K562 (cell line): ENCODE results near the gene ZBTB49. TPM values are rescaled to one million over a fixed set of nuclear protein-coding genes. Genes with fewer than 3 reads are reported as not detected.
A peak's percentile ranks its signal among the peaks of the same experiment; 100 is the strongest.

Source experiments
- CAMTA2 ChIP-seq: fragments of 250-450 bp; sonication (Bioruptor Pico); conservative IDR thresholded peaks from 2 replicates; pipeline ENCODE4 v1.5.1; 2022
- CREB5 ChIP-seq: fragments of 250-450 bp; sonication (Bioruptor Pico); IDR thresholded peaks from 2 replicates; pipeline ENCODE4 v1.5.0; 2020; ENCODE audit warnings: mild to moderate bottlenecking
- DNMT1 ChIP-seq: fragments of 450-650 bp; IDR thresholded peaks from 2 replicates; pipeline ENCODE4 v1.6.1; 2016; ENCODE audit warnings: antibody characterized with exemption, mild to moderate bottlenecking
- ETS2 ChIP-seq: IDR thresholded peaks from 2 replicates; pipeline ENCODE4 v1.6.1; 2016; ENCODE audit warnings: borderline replicate concordance, missing genetic modification characterization, mild to moderate bottlenecking, moderate library complexity, missing compliant biosample characterization; ENCODE audit not compliant: poor library complexity, severe bottlenecking
- HDAC8 ChIP-seq: fragments of 450-650 bp; IDR thresholded peaks from 2 replicates; pipeline ENCODE4 v1.6.1; 2016; ENCODE audit warnings: mild to moderate bottlenecking, missing genetic modification characterization, moderate library complexity, missing compliant biosample characterization
- MAFF ChIP-seq: IDR thresholded peaks from 2 replicates; pipeline ENCODE4 v1.6.1; 2012; ENCODE audit warnings: low read length, improper control_type of control experiment
- MAFG ChIP-seq: fragments of 450-650 bp; conservative IDR thresholded peaks from 2 replicates; pipeline ENCODE4 v1.6.1; 2016; ENCODE audit warnings: missing genetic modification characterization, missing compliant biosample characterization
- NCOA1 ChIP-seq: fragments of 450-650 bp; IDR thresholded peaks from 2 replicates; pipeline ENCODE4 v1.6.1; 2016; ENCODE audit warnings: low read depth
- NFXL1 ChIP-seq: fragments of 450-650 bp; formaldehyde crosslinking; IDR thresholded peaks from 2 replicates; pipeline ENCODE4 v1.4.0; 2021; ENCODE audit warnings: mild to moderate bottlenecking
- NR3C1 ChIP-seq: sonication (generic); formaldehyde crosslinking; IDR thresholded peaks from 2 replicates; pipeline ENCODE4 v1.8.1; 2022; ENCODE audit warnings: missing genetic modification reagents
- NRF1 ChIP-seq, 2 experiments: fragments of 450-650 bp; IDR thresholded peaks in 1 of 2; conservative IDR thresholded peaks in 1 of 2; 2 replicates each; pipeline ENCODE4 v1.6.1; 2014; ENCODE audit warnings: mild to moderate bottlenecking in 2 of 2
- PHF21A ChIP-seq: fragments of 450-650 bp; IDR thresholded peaks from 2 replicates; pipeline ENCODE4 v1.6.1; 2017; ENCODE audit warnings: low read depth, borderline replicate concordance
- POLR2G ChIP-seq: fragments of 200-400 bp; formaldehyde crosslinking; IDR thresholded peaks from 2 replicates; pipeline ENCODE4 v1.6.1; 2017; ENCODE audit warnings: low read depth, mild to moderate bottlenecking, antibody characterized with exemption, low read length, moderate library complexity
- RB1 ChIP-seq: fragments of 450-650 bp; IDR thresholded peaks from 2 replicates; pipeline ENCODE4 v1.6.1; 2017; ENCODE audit warnings: low read depth, mild to moderate bottlenecking
- RFX1 ChIP-seq: fragments of 450-650 bp; IDR thresholded peaks from 2 replicates; pipeline ENCODE4 v1.6.1; 2016; ENCODE audit warnings: mild to moderate bottlenecking, moderate library complexity
- SMARCA5 ChIP-seq: fragments of 450-650 bp; IDR thresholded peaks from 2 replicates; pipeline ENCODE4 v1.6.1; 2016
- SP1 ChIP-seq: sonication (generic); formaldehyde crosslinking; IDR thresholded peaks from 2 replicates; pipeline ENCODE4 v1.8.1; 2022; ENCODE audit warnings: mild to moderate bottlenecking, missing genetic modification reagents
- TRIM25 ChIP-seq: fragments of 450-650 bp; IDR thresholded peaks from 2 replicates; pipeline ENCODE4 v1.7.0; 2016; ENCODE audit warnings: borderline replicate concordance
- ZNF408 ChIP-seq: fragments of 250-450 bp; sonication (Bioruptor Pico); IDR thresholded peaks from 2 replicates; pipeline ENCODE4 v1.4.0; 2020; ENCODE audit warnings: low read depth, mild to moderate bottlenecking, moderate library complexity
- ZNF668 ChIP-seq: fragments of 250-450 bp; sonication (Bioruptor Pico); IDR thresholded peaks from 2 replicates; pipeline ENCODE4 v1.8.0; 2022; ENCODE audit warnings: mild to moderate bottlenecking, inconsistent platforms
- ZNF77 ChIP-seq: fragments of 250-450 bp; sonication (Bioruptor Pico); IDR thresholded peaks from 2 replicates; pipeline ENCODE4 v1.5.0; 2020
- ZNF780A ChIP-seq: fragments of 250-450 bp; sonication (Bioruptor Pico); IDR thresholded peaks from 2 replicates; pipeline ENCODE4 v1.5.0; 2021; ENCODE audit warnings: mild to moderate bottlenecking
- polyA plus RNA-seq, 8 experiments: library from polyadenylated mRNA; depleted of rRNA in 4 of 8; stranded (reverse) in 5 of 8; unstranded in 3 of 8; fragments of >200 nt; fragmentation: Nextera tagmentation in 2 of 8; fragmentation: Illumina TruSeq in 1 of 8; extraction: Ambion mirVana in 2 of 8; extraction: Trizol in 1 of 8; gene quantifications; 2 replicates each; pipeline versions ENCODE4 v1.2.1 to v1.2.3, GENCODE V29; 2011 to 2014; ENCODE audit warnings: inconsistent platforms in 1 of 8, missing spikeins in 1 of 8
- total RNA-seq, 7 experiments: library from RNA; depleted of rRNA in 6 of 7; stranded (reverse); fragments of >200 nt in 6 of 7; fragmentation: Illumina TruSeq in 2 of 7; extraction: Trizol in 2 of 7; gene quantifications; 2 replicates each; pipeline versions ENCODE4 v1.2.1 to v1.2.3, GENCODE V29; 2011 to 2021; ENCODE audit warnings: low replicate concordance in 1 of 7
- TF ChIP-seq, protein P1 (sequence below): fragments of 450-650 bp; IDR thresholded peaks from 2 replicates; pipeline ENCODE4 v1.7.1; 2018; ENCODE audit warnings: mild to moderate bottlenecking, low read depth; ENCODE audit not compliant: partially characterized antibody
- TF ChIP-seq, protein P2 (sequence below): fragments of 450-650 bp; formaldehyde crosslinking; IDR thresholded peaks from 2 replicates; pipeline ENCODE4 v1.4.0; 2022; ENCODE audit warnings: mild to moderate bottlenecking, moderate library complexity

ZBTB49 gene
- total and polyA plus RNA-seq, 9 of the 15 experiments (the other 6 are each of a cell fraction or from before 2014, with no cell fraction given): 0.49 to 8.0 (median 4.2) TPM

GRCh38 chr4:4248029-4248884 lies 41.8 kb upstream of the ZBTB49 start, which contains the start of gene TMEM128 (continued):
- TF ChIP-seq ETS2: no peak
- TF ChIP-seq RFX1: no peak
- TF ChIP-seq ZNF668: no peak
- TF ChIP-seq HDAC8 (tag): no peak
- peak; percentile 26 to 37 for TF ChIP-seq NRF1 (conservative IDR thresholded peaks at IDR 0.05 in 1 of 2, IDR thresholded peaks at IDR 0.05 in 1 of 2)
- TF ChIP-seq CREB5: no peak
- peak; percentile 96 for TF ChIP-seq NCOA1
- no peak; the same call in 1 of the 2 replicates for TF ChIP-seq NR3C1 (CRISPR knock-in tag)
- TF ChIP-seq ZNF77: no peak
- peak; percentile 91 for TF ChIP-seq SP1
- no peak for TF ChIP-seq SMARCA5
- TF ChIP-seq, protein P1, sequence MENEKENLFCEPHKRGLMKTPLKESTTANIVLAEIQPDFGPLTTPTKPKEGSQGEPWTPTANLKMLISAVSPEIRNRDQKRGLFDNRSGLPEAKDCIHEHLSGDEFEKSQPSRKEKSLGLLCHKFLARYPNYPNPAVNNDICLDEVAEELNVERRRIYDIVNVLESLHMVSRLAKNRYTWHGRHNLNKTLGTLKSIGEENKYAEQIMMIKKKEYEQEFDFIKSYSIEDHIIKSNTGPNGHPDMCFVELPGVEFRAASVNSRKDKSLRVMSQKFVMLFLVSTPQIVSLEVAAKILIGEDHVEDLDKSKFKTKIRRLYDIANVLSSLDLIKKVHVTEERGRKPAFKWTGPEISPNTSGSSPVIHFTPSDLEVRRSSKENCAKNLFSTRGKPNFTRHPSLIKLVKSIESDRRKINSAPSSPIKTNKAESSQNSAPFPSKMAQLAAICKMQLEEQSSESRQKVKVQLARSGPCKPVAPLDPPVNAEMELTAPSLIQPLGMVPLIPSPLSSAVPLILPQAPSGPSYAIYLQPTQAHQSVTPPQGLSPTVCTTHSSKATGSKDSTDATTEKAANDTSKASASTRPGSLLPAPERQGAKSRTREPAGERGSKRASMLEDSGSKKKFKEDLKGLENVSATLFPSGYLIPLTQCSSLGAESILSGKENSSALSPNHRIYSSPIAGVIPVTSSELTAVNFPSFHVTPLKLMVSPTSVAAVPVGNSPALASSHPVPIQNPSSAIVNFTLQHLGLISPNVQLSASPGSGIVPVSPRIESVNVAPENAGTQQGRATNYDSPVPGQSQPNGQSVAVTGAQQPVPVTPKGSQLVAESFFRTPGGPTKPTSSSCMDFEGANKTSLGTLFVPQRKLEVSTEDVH: peak; percentile 86
- TF ChIP-seq NFXL1 (CRISPR knock-in tag): no peak
- no peak for TF ChIP-seq ZNF780A (CRISPR knock-in tag)
- no peak for TF ChIP-seq PHF21A
- TF ChIP-seq CAMTA2: no peak
- TF ChIP-seq POLR2G: peak; percentile 98
- TF ChIP-seq ZNF408 (CRISPR knock-in tag): no peak
- peak; percentile 82; the same call in 1 of the 2 replicates for TF ChIP-seq RB1
- TF ChIP-seq, protein P2, sequence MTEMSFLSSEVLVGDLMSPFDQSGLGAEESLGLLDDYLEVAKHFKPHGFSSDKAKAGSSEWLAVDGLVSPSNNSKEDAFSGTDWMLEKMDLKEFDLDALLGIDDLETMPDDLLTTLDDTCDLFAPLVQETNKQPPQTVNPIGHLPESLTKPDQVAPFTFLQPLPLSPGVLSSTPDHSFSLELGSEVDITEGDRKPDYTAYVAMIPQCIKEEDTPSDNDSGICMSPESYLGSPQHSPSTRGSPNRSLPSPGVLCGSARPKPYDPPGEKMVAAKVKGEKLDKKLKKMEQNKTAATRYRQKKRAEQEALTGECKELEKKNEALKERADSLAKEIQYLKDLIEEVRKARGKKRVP (CRISPR knock-in tag): no peak
- no peak for TF ChIP-seq MAFF
- no peak for TF ChIP-seq MAFG (tag)
- TF ChIP-seq TRIM25: no peak
- TF ChIP-seq DNMT1: no peak
